WTC11 (cell line): ENCODE measurements around the gene SIPA1L3. TPM values are rescaled to one million over a fixed set of nuclear protein-coding genes. Genes with fewer than 3 reads are reported as not detected.

ENCODE experiments used
- ATAC-seq: fragments of 200-7000 bp; cut with Tn5 transposase; 2 replicates; pipeline ENCODE4 v1.10.0; 2021; ENCODE audit warnings: mild to moderate bottlenecking, moderate library complexity
- CTCF ChIA-PET: fragments of 300-600 bp; sonication (Branson Sonifier 250); formaldehyde crosslinking; loops from one replicate; lab custom pipeline; 2021; ENCODE audit warnings: antibody characterized with exemption; lab: Charles Lee
- POLR2A ChIA-PET: fragments of 350-600 bp; sonication (Branson Sonifier 250); formaldehyde crosslinking; loops from one replicate; lab custom pipeline; 2021; ENCODE audit warnings: antibody characterized with exemption; lab: Charles Lee
- DNase-seq: peaks from one replicate; pipeline ENCODE4 v3.0.0; 2021; ENCODE audit warnings: low spot score
- H3K27ac Mint-ChIP-seq: 2 replicates; pipeline ENCODE4 v1.8.0; 2021; ENCODE audit warnings: mixed read lengths
- H3K27me3 Mint-ChIP-seq: 2 replicates; pipeline ENCODE4 v1.8.0; 2021; ENCODE audit warnings: low read depth, mild to moderate bottlenecking, moderate library complexity, mixed read lengths
- H3K36me3 Mint-ChIP-seq: 2 replicates; pipeline ENCODE4 v1.8.0; 2021; ENCODE audit warnings: mixed read lengths
- H3K4me1 Mint-ChIP-seq: 2 replicates; pipeline ENCODE4 v1.8.0; 2022; ENCODE audit warnings: mixed read lengths
- H3K4me3 Mint-ChIP-seq: 2 replicates; pipeline ENCODE4 v1.8.0; 2021; ENCODE audit warnings: mild to moderate bottlenecking, moderate library complexity, mixed read lengths
- H3K9me3 Mint-ChIP-seq: 2 replicates; pipeline ENCODE4 v1.8.0; 2021; ENCODE audit warnings: mixed read lengths
- AFF4 ChIP-seq: sonication (generic); formaldehyde crosslinking; IDR thresholded peaks from 2 replicates; pipeline ENCODE4 v1.8.1; 2023; ENCODE audit warnings: mild to moderate bottlenecking, missing genetic modification reagents, borderline replicate concordance
- ATF3 ChIP-seq: sonication (generic); formaldehyde crosslinking; conservative IDR thresholded peaks from 2 replicates; pipeline ENCODE4 v1.8.1; 2022; ENCODE audit warnings: mild to moderate bottlenecking, missing genetic modification reagents
- ATF6 ChIP-seq: sonication (generic); formaldehyde crosslinking; IDR thresholded peaks from 2 replicates; pipeline ENCODE4 v1.8.1; 2023; ENCODE audit warnings: mild to moderate bottlenecking, missing genetic modification reagents
- FOXK1 ChIP-seq: sonication (generic); formaldehyde crosslinking; IDR thresholded peaks from 2 replicates; pipeline ENCODE4 v1.8.0; 2022; ENCODE audit warnings: mild to moderate bottlenecking, moderate library complexity, missing genetic modification reagents
- FOXP4 ChIP-seq: sonication (generic); formaldehyde crosslinking; IDR thresholded peaks from 2 replicates; pipeline ENCODE4 v1.8.0; 2022; ENCODE audit warnings: mild to moderate bottlenecking, missing genetic modification reagents
- HMGA2 ChIP-seq: fragments of 250-450 bp; sonication (Bioruptor Pico); IDR thresholded peaks from 2 replicates; pipeline ENCODE4 v1.4.0; 2021; ENCODE audit warnings: mild to moderate bottlenecking, moderate library complexity
- IRF2 ChIP-seq: sonication (generic); formaldehyde crosslinking; IDR thresholded peaks from 2 replicates; pipeline ENCODE4 v1.8.0; 2022; ENCODE audit warnings: low read depth, missing genetic modification reagents, borderline replicate concordance
- NFATC4 ChIP-seq: fragments of 250-450 bp; sonication (Bioruptor Pico); IDR thresholded peaks from 2 replicates; pipeline ENCODE4 v1.9.0; 2021; ENCODE audit warnings: mild to moderate bottlenecking
- NFE2L1 ChIP-seq: sonication (generic); formaldehyde crosslinking; IDR thresholded peaks from 2 replicates; pipeline ENCODE4 v1.8.1; 2023; ENCODE audit warnings: missing genetic modification reagents
- NR3C1 ChIP-seq: sonication (generic); formaldehyde crosslinking; conservative IDR thresholded peaks from 2 replicates; pipeline ENCODE4 v1.8.1; 2023; ENCODE audit warnings: low read depth, mild to moderate bottlenecking, missing genetic modification reagents
- PREB ChIP-seq: sonication (generic); formaldehyde crosslinking; IDR thresholded peaks from 2 replicates; pipeline ENCODE4 v1.8.1; 2022; ENCODE audit warnings: mild to moderate bottlenecking, missing genetic modification reagents, moderate library complexity, borderline replicate concordance
- RELA ChIP-seq: sonication (generic); formaldehyde crosslinking; IDR thresholded peaks from 2 replicates; pipeline ENCODE4 v1.8.1; 2022; ENCODE audit warnings: missing genetic modification reagents, mild to moderate bottlenecking, borderline replicate concordance
- ZNF232 ChIP-seq: sonication (generic); formaldehyde crosslinking; IDR thresholded peaks from 2 replicates; pipeline ENCODE4 v1.8.0; 2022; ENCODE audit warnings: mild to moderate bottlenecking, missing genetic modification reagents
- ZNF317 ChIP-seq: sonication (generic); formaldehyde crosslinking; IDR thresholded peaks from 2 replicates; pipeline ENCODE4 v1.8.1; 2023; ENCODE audit warnings: low read depth, mild to moderate bottlenecking, moderate library complexity, missing genetic modification reagents, borderline replicate concordance
- ZNF425 ChIP-seq: fragments of 250-450 bp; sonication (Bioruptor Pico); conservative IDR thresholded peaks from 2 replicates; pipeline ENCODE4 v1.9.0; 2021; ENCODE audit warnings: mild to moderate bottlenecking
- ZNF671 ChIP-seq: fragments of 250-450 bp; sonication (Bioruptor Pico); IDR thresholded peaks from 2 replicates; pipeline ENCODE4 v1.8.0; 2021; ENCODE audit warnings: mild to moderate bottlenecking
- total RNA-seq: library from RNA; stranded (reverse); gene quantifications from 3 replicates; pipeline ENCODE4 v1.2.3, GENCODE V29; 2021

The SIPA1L3 gene
- total RNA-seq, 1 experiment from 2014 or later, result 41.5 TPM

- H3K36me3 Mint-ChIP-seq, result 0 out of 2 replicates have a peak, but pooled peaks cover 3% of the 10 kb centered on the region
- H3K4me1 Mint-ChIP-seq, result peaks cover 65% of the 10 kb centered on the region
- ATAC-seq, result peak; percentile 18
- peak overlapping the region; percentile 95 for H3K27ac Mint-ChIP-seq
- TF ChIP-seq PREB (CRISPR knock-in tag) (no peak), HMGA2 (CRISPR knock-in tag) (no peak), ZNF232 (CRISPR knock-in tag) (no peak), IRF2 (no peak), AFF4 (CRISPR knock-in tag) (no peak), RELA (CRISPR knock-in tag) (no peak), NFE2L1 (CRISPR knock-in tag) (no peak)
- TF ChIP-seq, all 79 proteins: peak for 0
- Mint-ChIP-seq H3K4me3 (peak overlapping the region; percentile 31; the same call in 1 of the 2 replicates), H3K9me3 (no peaks in the 10 kb centered on the region), H3K27me3 (no peaks in the 10 kb centered on the region)
- ChIA-PET POLR2A (interaction anchor here (0.9 to 2.5 kb wide), 5 partner anchors 13 to 84 kb away, joined by 4 to 28 read pairs (median 5); partner anchors contain the start of genes SIPA1L3 and WDR87), CTCF (interaction anchor here (0.6 to 4.4 kb wide), 10 partner anchors 14 to 92 kb away, joined by 3 to 41 read pairs (median 7); partner anchors contain the start of genes SIPA1L3 and WDR87)
- peak; percentile 36 for DNase-seq
These were observed 83.4 kb downstream of the SIPA1L3 start for GRCh38 chr19:37990362-37990761.

- ChIA-PET POLR2A (interaction anchor here (0.6 to 1.5 kb wide), 3 partner anchors 13 to 110 kb away, joined by 4 to 14 read pairs (median 6); no protein-coding TSS in a partner anchor), CTCF (interaction anchor here (1.2 to 4.4 kb wide), 9 partner anchors 13 to 151 kb away, joined by 3 to 41 read pairs (median 6); partner anchors contain the start of genes SIPA1L3 and WDR87)
- Mint-ChIP-seq H3K4me3 (no peak overlapping the region), H3K27me3 (no peaks in the 10 kb centered on the region), H3K27ac (peak overlapping the region; percentile 91), H3K4me1 (peaks cover 60% of the 10 kb centered on the region), H3K36me3 (0 out of 2 replicates have a peak, but pooled peaks cover 3% of the 10 kb centered on the region), H3K9me3 (no peaks in the 10 kb centered on the region)
- ATAC-seq, result no peak
- TF ChIP-seq ZNF317 (no peak), NFE2L1 (CRISPR knock-in tag) (no peak), ATF6 (no peak), ZNF425 (CRISPR knock-in tag) (no peak), ZNF671 (CRISPR knock-in tag) (no peak), NFATC4 (CRISPR knock-in tag) (no peak), FOXP4 (CRISPR knock-in tag) (no peak), NR3C1 (CRISPR knock-in tag) (no peak), FOXK1 (CRISPR knock-in tag) (no peak), ATF3 (CRISPR knock-in tag) (no peak), AFF4 (CRISPR knock-in tag) (no peak)
- no peak for DNase-seq
These were observed 84.3 kb downstream of the SIPA1L3 start for GRCh38 chr19:37991176-37991835.
